ENCODE results near the gene GMDS.

- TF ChIP-seq, protein P1, sequence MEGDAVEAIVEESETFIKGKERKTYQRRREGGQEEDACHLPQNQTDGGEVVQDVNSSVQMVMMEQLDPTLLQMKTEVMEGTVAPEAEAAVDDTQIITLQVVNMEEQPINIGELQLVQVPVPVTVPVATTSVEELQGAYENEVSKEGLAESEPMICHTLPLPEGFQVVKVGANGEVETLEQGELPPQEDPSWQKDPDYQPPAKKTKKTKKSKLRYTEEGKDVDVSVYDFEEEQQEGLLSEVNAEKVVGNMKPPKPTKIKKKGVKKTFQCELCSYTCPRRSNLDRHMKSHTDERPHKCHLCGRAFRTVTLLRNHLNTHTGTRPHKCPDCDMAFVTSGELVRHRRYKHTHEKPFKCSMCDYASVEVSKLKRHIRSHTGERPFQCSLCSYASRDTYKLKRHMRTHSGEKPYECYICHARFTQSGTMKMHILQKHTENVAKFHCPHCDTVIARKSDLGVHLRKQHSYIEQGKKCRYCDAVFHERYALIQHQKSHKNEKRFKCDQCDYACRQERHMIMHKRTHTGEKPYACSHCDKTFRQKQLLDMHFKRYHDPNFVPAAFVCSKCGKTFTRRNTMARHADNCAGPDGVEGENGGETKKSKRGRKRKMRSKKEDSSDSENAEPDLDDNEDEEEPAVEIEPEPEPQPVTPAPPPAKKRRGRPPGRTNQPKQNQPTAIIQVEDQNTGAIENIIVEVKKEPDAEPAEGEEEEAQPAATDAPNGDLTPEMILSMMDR (IDR thresholded peaks at IDR 0.05): no peak
- no peak for TF ChIP-seq POLR2A (IDR thresholded peaks at IDR 0.05)
These were observed 183.5 kb downstream of the GMDS start for GRCh38 chr6:2061880-2062279.
